Mesothelial cell of epicardium (in vitro differentiated cells): ENCODE measurements around the gene GOLGA7B. TPM values are rescaled to one million over a fixed set of nuclear protein-coding genes. Genes with fewer than 3 reads are reported as not detected.

Experiments used
- DNase-seq, 2 experiments: peaks; one replicate each; pipeline ENCODE4 v3.0.0; 2021; ENCODE audit warnings: low spot score in 2 of 2; ENCODE audit not compliant: unreplicated experiment in 2 of 2
- H3K27ac Mint-ChIP-seq: 2 replicates; pipeline ENCODE4 v1.8.0; 2021; ENCODE audit warnings: mixed read lengths
- H3K27me3 Mint-ChIP-seq: 2 replicates; pipeline ENCODE4 v1.8.0; 2021; ENCODE audit warnings: low read depth, mixed read lengths
- H3K36me3 Mint-ChIP-seq: 2 replicates; pipeline ENCODE4 v1.8.0; 2021; ENCODE audit warnings: mixed read lengths
- H3K4me1 Mint-ChIP-seq: 2 replicates; pipeline ENCODE4 v1.8.0; 2021; ENCODE audit warnings: mixed read lengths
- H3K4me3 Mint-ChIP-seq: 2 replicates; pipeline ENCODE4 v1.8.0; 2021; ENCODE audit warnings: mild to moderate bottlenecking, moderate library complexity, mixed read lengths
- H3K9me3 Mint-ChIP-seq: 2 replicates; pipeline ENCODE4 v1.8.0; 2021; ENCODE audit warnings: mixed read lengths
- total RNA-seq: library from RNA; stranded (reverse); gene quantifications from 3 replicates; pipeline ENCODE4 v1.2.1, GENCODE V29; 2021
- TF ChIP-seq, protein P1 (sequence below): fragments of 200-600 bp; sonication (generic); IDR thresholded peaks from one replicate; pipeline ENCODE4 v1.5.0; 2021; ENCODE audit warnings: antibody characterized with exemption; ENCODE audit not compliant: unreplicated experiment

GOLGA7B gene
- total RNA-seq, 1 donor from 2014 or later, result 0.16 TPM

DNA sequence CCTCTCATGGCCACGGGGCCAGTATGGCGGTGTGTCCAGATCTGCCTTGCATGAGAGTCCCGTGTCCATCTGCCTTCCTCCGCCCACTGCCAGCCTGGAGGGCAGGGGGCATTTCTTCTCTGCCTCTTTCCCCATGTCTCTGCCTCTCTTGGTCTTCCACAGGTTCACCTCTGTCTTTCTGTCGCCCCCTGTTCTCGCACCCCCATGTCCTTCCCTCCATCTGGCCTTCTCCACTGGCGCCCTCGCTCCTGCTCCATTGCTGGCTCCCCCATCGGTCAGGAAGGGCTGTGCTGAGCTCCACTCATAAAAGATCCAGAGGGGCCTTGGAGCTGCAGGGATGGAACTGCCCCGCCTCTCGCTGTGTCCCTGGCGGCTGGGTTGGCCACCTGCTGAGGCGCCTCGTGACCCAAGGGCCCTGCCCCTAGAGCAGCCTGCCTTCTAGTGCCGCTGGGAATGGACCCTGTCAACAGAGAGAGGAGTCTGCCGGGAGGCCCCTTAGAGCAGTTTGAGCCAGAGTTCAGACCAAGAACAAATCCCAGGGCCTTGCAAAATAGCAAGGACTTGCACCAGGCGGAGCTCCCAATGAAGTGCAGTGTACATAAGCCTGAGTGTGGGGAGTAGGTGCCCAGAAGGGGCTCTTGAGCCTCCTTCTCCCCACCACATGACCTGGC is 42.0 kb downstream of the GOLGA7B start:
- H3K9me3 Mint-ChIP-seq, result no peaks in the 10 kb centered on the region
- H3K36me3 Mint-ChIP-seq, result no peaks in the 10 kb centered on the region
- peaks cover 36% of the 10 kb centered on the region for H3K27me3 Mint-ChIP-seq
- H3K27ac Mint-ChIP-seq, result no peak overlapping the region
- DNase-seq, result no peak
- no peak overlapping the region for H3K4me3 Mint-ChIP-seq
- H3K4me1 Mint-ChIP-seq, result peaks cover 13% of the 10 kb centered on the region
- TF ChIP-seq, protein P1, sequence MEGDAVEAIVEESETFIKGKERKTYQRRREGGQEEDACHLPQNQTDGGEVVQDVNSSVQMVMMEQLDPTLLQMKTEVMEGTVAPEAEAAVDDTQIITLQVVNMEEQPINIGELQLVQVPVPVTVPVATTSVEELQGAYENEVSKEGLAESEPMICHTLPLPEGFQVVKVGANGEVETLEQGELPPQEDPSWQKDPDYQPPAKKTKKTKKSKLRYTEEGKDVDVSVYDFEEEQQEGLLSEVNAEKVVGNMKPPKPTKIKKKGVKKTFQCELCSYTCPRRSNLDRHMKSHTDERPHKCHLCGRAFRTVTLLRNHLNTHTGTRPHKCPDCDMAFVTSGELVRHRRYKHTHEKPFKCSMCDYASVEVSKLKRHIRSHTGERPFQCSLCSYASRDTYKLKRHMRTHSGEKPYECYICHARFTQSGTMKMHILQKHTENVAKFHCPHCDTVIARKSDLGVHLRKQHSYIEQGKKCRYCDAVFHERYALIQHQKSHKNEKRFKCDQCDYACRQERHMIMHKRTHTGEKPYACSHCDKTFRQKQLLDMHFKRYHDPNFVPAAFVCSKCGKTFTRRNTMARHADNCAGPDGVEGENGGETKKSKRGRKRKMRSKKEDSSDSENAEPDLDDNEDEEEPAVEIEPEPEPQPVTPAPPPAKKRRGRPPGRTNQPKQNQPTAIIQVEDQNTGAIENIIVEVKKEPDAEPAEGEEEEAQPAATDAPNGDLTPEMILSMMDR, result no peak

DNA sequence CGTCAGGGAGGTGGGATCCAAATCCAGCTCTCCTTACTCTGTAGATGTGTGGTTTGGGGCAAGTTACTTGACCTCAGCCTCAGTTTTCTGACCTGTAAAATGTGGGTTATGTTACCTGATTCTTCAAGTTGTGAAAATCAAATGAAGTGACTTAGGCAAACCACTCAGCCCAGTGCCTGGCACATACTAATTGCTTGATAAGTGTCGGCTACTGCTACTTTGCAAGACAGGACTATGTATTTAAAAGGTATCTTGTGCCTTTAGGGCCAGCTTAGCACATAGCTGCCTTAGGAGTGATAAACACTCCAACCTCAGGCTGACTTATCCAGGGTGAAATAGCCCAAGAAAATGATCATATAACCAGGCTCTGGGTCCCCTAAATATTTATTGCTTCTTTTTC is 42.9 kb downstream of the GOLGA7B start:
- Mint-ChIP-seq H3K4me3 (no peak overlapping the region), H3K4me1 (peaks cover 13% of the 10 kb centered on the region), H3K27me3 (peaks cover 36% of the 10 kb centered on the region), H3K36me3 (no peaks in the 10 kb centered on the region), H3K9me3 (no peaks in the 10 kb centered on the region), H3K27ac (no peak overlapping the region)
- no peak for DNase-seq
- TF ChIP-seq, protein P1, result no peak

DNA sequence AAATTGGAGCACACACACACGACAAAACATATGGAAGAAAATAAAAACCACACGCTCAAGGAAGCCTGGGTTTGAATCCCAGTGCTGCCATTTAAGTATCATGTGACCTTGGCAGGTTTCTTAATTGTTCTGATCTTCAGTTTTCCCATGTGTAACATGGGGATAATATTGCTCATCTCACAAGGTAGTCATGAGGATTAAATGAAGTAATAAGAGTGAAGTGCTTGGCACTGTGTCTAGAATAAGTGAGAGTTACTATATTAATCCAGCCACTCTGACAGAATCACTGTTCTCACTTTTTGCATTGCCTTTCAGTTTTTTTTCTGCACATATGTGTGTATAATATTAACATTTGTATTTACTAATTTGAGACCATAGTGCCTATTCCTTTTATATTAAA is 43.3 kb downstream of the GOLGA7B start:
- H3K27ac Mint-ChIP-seq, result no peak overlapping the region
- H3K9me3 Mint-ChIP-seq, result no peaks in the 10 kb centered on the region
- H3K4me1 Mint-ChIP-seq, result peaks cover 13% of the 10 kb centered on the region
- H3K27me3 Mint-ChIP-seq, result peaks cover 36% of the 10 kb centered on the region
- DNase-seq, result no peak
- no peak overlapping the region for H3K4me3 Mint-ChIP-seq
- no peaks in the 10 kb centered on the region for H3K36me3 Mint-ChIP-seq
- TF ChIP-seq, protein P1, result no peak

DNA sequence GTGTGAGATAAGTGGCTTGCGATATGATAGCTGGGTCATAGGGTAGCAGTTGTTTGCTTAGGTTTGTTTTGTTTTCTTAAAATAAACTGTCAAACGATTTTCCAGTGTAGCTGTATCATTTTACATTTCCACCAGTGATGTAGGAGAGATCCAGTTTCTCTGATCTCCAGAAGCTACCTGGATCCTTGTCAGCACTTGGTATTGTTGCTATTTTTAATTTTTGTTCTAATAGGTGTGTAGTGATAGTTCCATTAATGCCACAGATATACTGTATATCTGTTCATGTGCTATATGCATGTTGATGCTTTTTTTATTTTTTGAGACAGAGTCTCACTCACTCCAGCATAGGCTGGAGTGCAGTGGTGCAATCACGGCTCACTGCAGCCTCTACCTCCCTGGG is 44.4 kb downstream of the GOLGA7B start:
- Mint-ChIP-seq H3K27ac (no peak overlapping the region), H3K9me3 (no peaks in the 10 kb centered on the region), H3K36me3 (no peaks in the 10 kb centered on the region), H3K4me3 (no peak overlapping the region), H3K4me1 (peaks cover 8% of the 10 kb centered on the region), H3K27me3 (peaks cover 35% of the 10 kb centered on the region)
- DNase-seq, result no peak
- TF ChIP-seq, protein P1, result no peak

DNA sequence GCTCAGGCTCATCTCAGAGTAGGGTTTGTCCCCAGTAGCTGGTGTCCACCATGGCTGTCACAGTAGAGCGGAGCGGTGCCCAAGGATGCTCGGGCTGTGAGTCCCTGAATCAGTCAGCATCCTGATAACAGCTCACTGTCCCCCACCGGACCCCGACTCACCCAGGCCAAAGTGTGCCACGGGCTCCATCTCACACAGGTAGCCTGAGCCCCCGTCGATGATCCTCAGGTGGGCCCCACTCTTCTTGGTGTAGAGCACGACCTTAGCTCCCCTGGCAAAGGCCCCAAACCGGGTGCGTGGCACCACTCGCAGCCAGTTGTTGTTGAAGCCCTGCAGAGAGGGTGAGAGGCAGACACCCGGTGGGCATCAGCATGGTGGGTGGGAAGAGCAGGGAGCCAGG is 45.4 kb downstream of the GOLGA7B start:
- H3K9me3 Mint-ChIP-seq, result no peaks in the 10 kb centered on the region
- H3K4me1 Mint-ChIP-seq, result no peaks in the 10 kb centered on the region
- peaks cover 37% of the 10 kb centered on the region for H3K27me3 Mint-ChIP-seq
- no peak overlapping the region for H3K4me3 Mint-ChIP-seq
- TF ChIP-seq, protein P1, result no peak
- H3K36me3 Mint-ChIP-seq, result no peaks in the 10 kb centered on the region
- DNase-seq, result no peak
- H3K27ac Mint-ChIP-seq, result no peak overlapping the region
